Astrocyte of the spinal cord (primary cell): Measurements from ENCODE around the gene FER1L5.
"Not testable (repeated sequence)": the region's sequence is repeated elsewhere in the genome, so short reads cannot be mapped to it uniquely, and the experiment has no call there.

Experiments
- DNase-seq: peaks from one replicate; pipeline ENCODE4 v3.0.0; 2011; ENCODE audit warnings: low read depth, low spot score
- H3K4me3 ChIP-seq: 2 replicates; pipeline ENCODE4 v1.5.1; 2011; ENCODE audit warnings: low read depth, mild to moderate bottlenecking, low read length, moderate library complexity
- CTCF ChIP-seq: IDR thresholded peaks from 2 replicates; pipeline ENCODE4 v1.5.1; 2012; ENCODE audit warnings: low read depth, mild to moderate bottlenecking, low read length, inconsistent platforms
- in situ Hi-C: cut with HindIII; loops from 2 replicates; pipeline ENCODE4 v1.10.0; 2017; ENCODE audit warnings: low sequenced_read_pairs

The FER1L5 gene

DNA sequence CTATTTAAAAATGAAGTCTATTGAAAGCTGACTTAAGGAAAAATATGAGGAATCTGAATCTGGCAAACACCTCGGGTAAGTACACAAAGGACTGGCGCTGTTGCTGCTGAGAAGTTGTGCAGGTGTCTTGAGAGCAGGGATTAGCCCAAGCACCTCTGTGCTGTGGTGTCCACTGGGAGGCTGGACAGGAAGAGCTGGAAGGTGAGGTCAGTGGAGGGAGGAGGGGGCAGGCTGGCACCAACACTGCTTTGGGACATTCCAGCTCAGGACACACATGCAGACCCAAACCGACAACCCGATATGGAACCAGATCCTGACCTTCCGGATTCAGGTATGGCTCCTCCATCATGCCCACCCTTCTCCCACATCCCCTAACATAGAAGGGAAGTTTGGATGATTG lies 20.6 kb downstream of the FER1L5 start:
- no peak overlapping the region for H3K4me3 ChIP-seq
- in situ Hi-C loops = no loop called here
- TF ChIP-seq CTCF = no peak
- DNase-seq = no peak

GRCh38 chr2:96663829-96664228 lies 21.3 kb downstream of the FER1L5 start:
- H3K4me3 ChIP-seq = no peak overlapping the region
- TF ChIP-seq CTCF = no peak
- DNase-seq = no peak
- in situ Hi-C loops = no loop called here

DNA sequence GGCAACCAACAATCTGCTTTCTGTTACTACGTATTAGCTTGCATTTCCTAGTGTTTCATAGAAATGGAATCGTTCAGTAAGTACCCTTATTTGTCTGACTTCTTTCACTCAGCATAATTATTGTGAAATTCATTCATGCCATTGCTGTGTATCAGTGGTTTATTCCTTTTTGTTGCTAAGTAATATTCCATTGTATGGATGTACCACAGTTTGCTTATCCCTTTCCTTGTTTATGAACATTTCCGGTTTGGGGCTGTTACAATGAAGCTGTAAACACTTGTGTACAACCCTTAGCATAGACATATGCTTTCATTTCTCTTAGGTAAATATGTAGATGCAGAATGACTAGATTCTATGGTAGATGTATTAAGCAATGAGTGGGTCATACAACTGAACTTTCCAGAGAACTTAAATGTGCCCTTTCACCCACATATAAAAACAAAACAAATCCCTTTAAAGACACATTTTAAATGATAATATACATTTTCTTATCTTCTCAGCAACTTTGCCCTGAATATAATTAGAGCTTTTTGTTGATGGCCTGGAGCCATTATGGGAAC lies 21.9 kb downstream of the FER1L5 start:
- in situ Hi-C loops = no loop called here
- DNase-seq = no peak
- no peak for TF ChIP-seq CTCF
- no peak overlapping the region for H3K4me3 ChIP-seq

DNA sequence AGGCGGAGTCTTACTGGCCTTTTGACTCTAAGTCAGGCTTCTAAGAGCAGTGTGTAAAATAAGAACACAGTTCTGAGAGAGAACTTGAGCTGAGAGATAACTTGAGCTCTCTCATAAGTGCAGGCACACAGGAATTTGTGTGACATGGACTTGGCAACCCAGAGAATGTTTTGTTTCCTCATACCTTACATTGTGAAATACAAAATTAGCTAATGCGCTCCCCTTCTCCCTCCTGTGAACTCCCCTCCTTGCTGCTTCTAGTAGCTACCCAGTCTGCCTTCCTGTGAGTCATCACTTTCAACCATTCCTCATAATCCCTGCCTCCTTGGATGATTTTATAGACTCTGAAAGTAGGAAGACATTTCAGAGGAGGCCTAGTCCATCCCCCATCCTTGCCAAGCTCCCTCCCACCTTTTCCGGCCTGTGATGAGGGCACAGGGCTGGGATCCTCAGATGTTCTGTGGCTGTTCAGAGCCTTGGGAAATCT lies 22.6 kb downstream of the FER1L5 start:
- no peak overlapping the region for H3K4me3 ChIP-seq
- DNase-seq = peak; percentile 92
- in situ Hi-C loops = no loop called here
- TF ChIP-seq CTCF = no peak

DNA sequence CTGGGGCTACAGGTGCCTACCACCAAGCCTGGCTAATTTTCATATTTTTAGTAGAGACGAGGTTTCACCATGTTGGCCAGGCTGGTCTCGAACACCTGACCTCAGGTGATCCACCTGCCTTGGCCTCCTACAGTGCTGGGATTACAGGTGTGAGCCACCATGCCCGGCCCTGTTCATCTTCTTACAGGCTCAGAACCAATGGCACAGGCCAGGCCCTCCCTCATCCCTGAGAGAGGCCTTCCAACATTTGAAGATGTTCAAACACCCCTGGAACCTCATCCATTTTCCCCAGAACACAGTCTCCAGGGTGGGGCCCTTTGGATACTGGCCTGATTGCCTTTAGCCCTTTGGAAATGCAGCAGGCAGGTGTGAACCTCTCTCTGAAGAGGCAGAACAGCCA lies 23.2 kb downstream of the FER1L5 start:
- H3K4me3 ChIP-seq, in situ Hi-C loops, DNase-seq: not testable (repeated sequence)

GRCh38 chr2:96668771-96669170 lies 26.2 kb downstream of the FER1L5 start:
- H3K4me3 ChIP-seq = no peak overlapping the region
- in situ Hi-C loops = no loop called here
- TF ChIP-seq CTCF = no peak
- DNase-seq = no peak

DNA sequence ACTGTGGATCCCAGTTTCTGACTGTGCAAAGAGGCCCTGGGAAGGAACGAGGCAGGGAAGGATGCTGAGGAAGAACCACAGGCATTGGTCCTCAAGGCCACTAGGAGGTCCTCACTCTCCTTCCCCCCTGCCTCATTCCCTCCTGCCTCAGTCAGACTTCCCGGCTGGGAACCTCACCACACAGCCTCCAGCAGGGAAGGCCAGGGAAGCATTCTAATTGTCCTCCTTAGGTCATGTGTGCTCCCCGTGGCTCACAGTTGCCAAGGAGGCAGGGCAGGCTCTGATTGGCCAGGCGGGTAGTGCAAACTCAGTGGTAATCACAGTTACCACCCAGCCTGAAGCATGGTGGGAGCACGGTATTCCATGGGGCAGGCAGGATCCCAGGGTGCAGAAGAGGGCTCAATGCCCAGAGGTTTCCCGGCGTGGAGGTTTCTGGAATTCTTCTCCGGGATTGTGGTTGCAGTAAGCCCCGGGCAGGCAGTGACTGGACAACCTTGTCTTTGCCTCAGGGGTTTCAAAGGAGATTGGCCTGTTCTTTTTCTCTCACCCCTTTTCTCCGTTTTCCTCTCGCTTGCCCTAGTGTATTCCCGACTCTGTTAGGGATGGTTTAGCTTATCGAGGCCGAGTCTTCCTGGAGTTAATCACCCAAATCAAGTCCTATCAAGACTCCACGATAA lies 27.1 kb downstream of the FER1L5 start:
- TF ChIP-seq CTCF = no peak
- no peak overlapping the region for H3K4me3 ChIP-seq
- in situ Hi-C loops = no loop called here
- DNase-seq = no peak
